Vagina (tissue), 2 donors: ENCODE measurements around the gene RAB6B. TPM values are rescaled to one million over a fixed set of nuclear protein-coding genes. Genes with fewer than 3 reads are reported as not detected.

Experiments
- DNase-seq, 2 donors: peaks; one replicate each; pipeline ENCODE4 v3.0.0-alpha.2; 2017; ENCODE audit errors: extremely low spot score in 2 of 2
- H3K27ac ChIP-seq: fragments of 200-600 bp; sonication (generic); one replicate; pipeline ENCODE4 v1.5.1; 2019
- H3K27me3 ChIP-seq: fragments of 200-600 bp; sonication (generic); one replicate; pipeline ENCODE4 v1.5.1; 2019
- H3K36me3 ChIP-seq, 2 donors: fragments of 200-600 bp; sonication (generic); one replicate each; pipeline ENCODE4 v1.5.1; 2017 to 2019
- H3K4me1 ChIP-seq: fragments of 200-600 bp; sonication (generic); one replicate; pipeline ENCODE4 v1.5.1; 2019
- H3K4me3 ChIP-seq, 2 donors: fragments of 200-600 bp; sonication (generic); 1 replicate in 1 of 2; 2 replicates in 1 of 2; pipeline ENCODE4 v1.5.1; 2016 to 2019
- H3K9me3 ChIP-seq: fragments of 200-600 bp; sonication (generic); one replicate; pipeline ENCODE4 v1.5.1; 2019
- POLR2A ChIP-seq, 2 donors: fragments of 450-650 bp; IDR thresholded peaks; one replicate each; pipeline ENCODE4 v1.6.1; 2017; ENCODE audit warnings: antibody characterized with exemption in 2 of 2, mild to moderate bottlenecking in 2 of 2, moderate library complexity in 2 of 2
- POLR2AphosphoS5 ChIP-seq, 2 donors: sonication (generic); formaldehyde crosslinking; IDR thresholded peaks; one replicate each; pipeline ENCODE4 v1.9.0; 2017; ENCODE audit warnings: antibody characterized with exemption in 2 of 2, mild to moderate bottlenecking in 2 of 2, low read depth in 1 of 2; ENCODE audit not compliant: insufficient read depth in 1 of 2
- intact Hi-C: fragments of 100-400 bp; cut with DNase I; formaldehyde crosslinking; loops from one replicate; pipeline ENCODE4 v1.15.1; 2023
- total RNA-seq: library from RNA; depleted of rRNA; stranded (reverse); fragments of >200 nt; gene quantifications from one replicate; pipeline ENCODE4 v1.2.3, GENCODE V29; 2016
- TF ChIP-seq, protein P1 (sequence below), 3 experiments: fragments of 450-650 bp in 2 of 3; fragments of 200-600 bp in 1 of 3; sonication (generic) in 1 of 3; IDR thresholded peaks; one replicate each; pipeline ENCODE4 v1.5.1; 2017 to 2019; ENCODE audit warnings: antibody characterized with exemption in 3 of 3, mild to moderate bottlenecking in 2 of 3, moderate library complexity in 2 of 3

The RAB6B gene
- total RNA-seq, 1 donor from 2014 or later, result 3.7 TPM

DNA sequence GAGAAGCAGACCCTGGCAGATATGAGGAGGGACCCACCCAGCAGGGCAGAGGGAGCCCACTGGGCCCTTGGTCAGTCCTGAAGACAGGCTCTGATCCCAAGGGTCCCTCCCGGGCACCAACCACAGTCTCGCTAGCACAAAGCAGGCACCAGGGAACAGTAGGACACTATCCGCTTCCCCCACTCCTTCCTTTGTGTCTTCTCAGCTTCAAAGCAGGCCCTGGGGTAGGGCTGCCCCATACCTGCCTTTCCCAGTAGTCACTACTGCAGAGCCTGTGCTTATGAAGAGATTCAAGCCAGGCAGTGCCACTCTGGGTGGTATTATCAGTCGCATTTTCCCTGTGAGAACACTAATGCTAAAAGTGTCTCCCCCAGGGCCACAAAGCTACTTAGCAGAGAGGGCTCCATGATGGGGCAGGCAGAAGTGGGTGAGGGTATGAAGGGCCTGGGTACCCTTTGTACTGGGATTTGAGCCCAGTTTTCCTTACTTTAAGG is 57.3 kb downstream of the RAB6B start:
- TF ChIP-seq, protein P1, sequence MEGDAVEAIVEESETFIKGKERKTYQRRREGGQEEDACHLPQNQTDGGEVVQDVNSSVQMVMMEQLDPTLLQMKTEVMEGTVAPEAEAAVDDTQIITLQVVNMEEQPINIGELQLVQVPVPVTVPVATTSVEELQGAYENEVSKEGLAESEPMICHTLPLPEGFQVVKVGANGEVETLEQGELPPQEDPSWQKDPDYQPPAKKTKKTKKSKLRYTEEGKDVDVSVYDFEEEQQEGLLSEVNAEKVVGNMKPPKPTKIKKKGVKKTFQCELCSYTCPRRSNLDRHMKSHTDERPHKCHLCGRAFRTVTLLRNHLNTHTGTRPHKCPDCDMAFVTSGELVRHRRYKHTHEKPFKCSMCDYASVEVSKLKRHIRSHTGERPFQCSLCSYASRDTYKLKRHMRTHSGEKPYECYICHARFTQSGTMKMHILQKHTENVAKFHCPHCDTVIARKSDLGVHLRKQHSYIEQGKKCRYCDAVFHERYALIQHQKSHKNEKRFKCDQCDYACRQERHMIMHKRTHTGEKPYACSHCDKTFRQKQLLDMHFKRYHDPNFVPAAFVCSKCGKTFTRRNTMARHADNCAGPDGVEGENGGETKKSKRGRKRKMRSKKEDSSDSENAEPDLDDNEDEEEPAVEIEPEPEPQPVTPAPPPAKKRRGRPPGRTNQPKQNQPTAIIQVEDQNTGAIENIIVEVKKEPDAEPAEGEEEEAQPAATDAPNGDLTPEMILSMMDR (IDR thresholded peaks at IDR 0.05), result no peak
- TF ChIP-seq POLR2AphosphoS5 (IDR thresholded peaks at IDR 0.05; ENCODE audit: insufficient read depth in 1 of 2, low read depth in 1 of 2), result no peak
- TF ChIP-seq POLR2A (IDR thresholded peaks at IDR 0.05), result no peak
- intact Hi-C loops, result no loop called here
- H3K9me3 ChIP-seq, result no peaks in the 10 kb centered on the region
- H3K4me1 ChIP-seq, result no peaks in the 10 kb centered on the region
- no peaks in the 10 kb centered on the region for H3K27me3 ChIP-seq
- no peak for DNase-seq
- no peaks in the 10 kb centered on the region for H3K36me3 ChIP-seq
- no peak overlapping the region for H3K27ac ChIP-seq
- no peak overlapping the region for H3K4me3 ChIP-seq

GRCh38 chr3:133837487-133838295 is 58.0 kb downstream of the RAB6B start:
- no peaks in the 10 kb centered on the region for H3K9me3 ChIP-seq
- intact Hi-C loops, result no loop called here
- no peaks in the 10 kb centered on the region for H3K27me3 ChIP-seq
- peak in 1 of 2 donors; percentile 77 for DNase-seq
- H3K4me3 ChIP-seq, result no peak overlapping the region
- no peaks in the 10 kb centered on the region for H3K36me3 ChIP-seq
- H3K27ac ChIP-seq, result no peak overlapping the region
- TF ChIP-seq, protein P1 (IDR thresholded peaks at IDR 0.05), result no peak
- no peak for TF ChIP-seq POLR2A (IDR thresholded peaks at IDR 0.05)
- TF ChIP-seq POLR2AphosphoS5 (IDR thresholded peaks at IDR 0.05; ENCODE audit: insufficient read depth in 1 of 2, low read depth in 1 of 2), result no peak
- no peaks in the 10 kb centered on the region for H3K4me1 ChIP-seq

DNA sequence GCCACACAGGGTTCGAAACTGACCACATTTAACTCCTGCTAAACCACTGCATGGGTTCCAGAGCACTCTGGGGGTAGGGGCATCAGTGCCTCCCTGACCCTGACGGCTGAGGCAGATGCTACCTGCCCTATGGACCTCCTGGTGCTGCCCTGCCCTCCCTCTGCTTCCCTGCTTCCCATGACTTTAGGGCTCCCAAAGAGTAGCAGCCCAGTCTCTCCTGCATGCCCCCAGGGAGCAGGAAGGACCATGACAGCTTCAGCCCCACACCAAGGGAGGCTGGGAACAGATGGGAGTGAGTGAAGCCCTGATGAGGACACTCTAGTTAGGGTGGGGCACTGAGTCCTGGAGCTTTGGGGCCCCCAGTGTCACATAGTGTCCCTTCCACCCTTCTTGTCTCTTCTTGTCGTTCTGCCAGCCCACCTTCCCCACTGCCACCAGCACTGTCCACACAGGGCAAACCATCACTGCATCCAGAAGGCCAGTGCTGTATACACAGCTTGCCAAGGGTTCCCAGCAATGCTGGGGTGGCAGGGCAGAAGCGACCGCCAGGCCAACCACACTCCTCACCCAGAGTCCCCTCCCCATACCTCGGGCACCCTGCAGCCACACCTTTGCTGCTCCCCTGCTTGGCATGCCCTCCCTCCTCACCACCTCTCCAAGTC is 59.1 kb downstream of the RAB6B start:
- no peaks in the 10 kb centered on the region for H3K9me3 ChIP-seq
- peak; percentile 77 to 81 for DNase-seq
- intact Hi-C loops, result no loop called here
- no peaks in the 10 kb centered on the region for H3K4me1 ChIP-seq
- TF ChIP-seq, protein P1 (IDR thresholded peaks at IDR 0.05), result no peak
- no peak for TF ChIP-seq POLR2AphosphoS5 (IDR thresholded peaks at IDR 0.05; ENCODE audit: insufficient read depth in 1 of 2, low read depth in 1 of 2)
- TF ChIP-seq POLR2A (IDR thresholded peaks at IDR 0.05), result no peak
- H3K27ac ChIP-seq, result no peak overlapping the region
- no peaks in the 10 kb centered on the region for H3K36me3 ChIP-seq
- H3K27me3 ChIP-seq, result no peaks in the 10 kb centered on the region
- no peak overlapping the region for H3K4me3 ChIP-seq

GRCh38 chr3:133835961-133836360 is 59.7 kb downstream of the RAB6B start:
- intact Hi-C loops, result no loop called here
- Histone ChIP-seq H3K4me3 (no peak overlapping the region), H3K27me3 (no peaks in the 10 kb centered on the region), H3K4me1 (no peaks in the 10 kb centered on the region), H3K9me3 (no peaks in the 10 kb centered on the region), H3K36me3 (no peaks in the 10 kb centered on the region), H3K27ac (no peak overlapping the region)
- TF ChIP-seq POLR2A (IDR thresholded peaks at IDR 0.05) (no peak), POLR2AphosphoS5 (IDR thresholded peaks at IDR 0.05; ENCODE audit: insufficient read depth in 1 of 2, low read depth in 1 of 2) (no peak)
- TF ChIP-seq, protein P1 (IDR thresholded peaks at IDR 0.05), result no peak
- peak in 1 of 2 donors; percentile 47 for DNase-seq

DNA sequence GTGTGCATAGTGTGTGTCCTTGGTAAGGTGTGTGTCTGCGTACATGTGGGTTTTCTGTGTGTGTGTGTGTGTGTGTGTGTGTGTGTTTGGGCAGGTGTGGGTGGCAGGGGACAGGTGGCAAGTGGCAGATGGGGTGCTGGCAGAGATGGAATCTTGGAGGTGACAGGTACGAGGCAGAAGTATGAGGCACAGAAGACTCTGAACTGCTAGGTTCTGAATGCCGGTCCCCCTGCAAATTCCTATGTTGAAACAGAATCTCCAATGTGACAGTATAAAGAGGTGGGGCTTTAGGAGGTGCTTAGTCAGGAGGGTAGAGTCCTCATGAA is 60.3 kb downstream of the RAB6B start:
- H3K27me3 ChIP-seq, result no peaks in the 10 kb centered on the region
- no peak overlapping the region for H3K27ac ChIP-seq
- H3K9me3 ChIP-seq, result no peaks in the 10 kb centered on the region
- TF ChIP-seq, protein P1 (IDR thresholded peaks at IDR 0.05), result no peak
- TF ChIP-seq POLR2A (IDR thresholded peaks at IDR 0.05), result no peak
- TF ChIP-seq POLR2AphosphoS5 (IDR thresholded peaks at IDR 0.05; ENCODE audit: insufficient read depth in 1 of 2, low read depth in 1 of 2), result no peak
- no peaks in the 10 kb centered on the region for H3K36me3 ChIP-seq
- H3K4me1 ChIP-seq, result no peaks in the 10 kb centered on the region
- DNase-seq, result peak; percentile 64 to 88
- no peak overlapping the region for H3K4me3 ChIP-seq
- intact Hi-C loops, result no loop called here
